Aorta (tissue), 5 donors: ENCODE results near the gene MEDAG. TPM values are rescaled to one million over a fixed set of nuclear protein-coding genes. Genes with fewer than 3 reads are reported as not detected.

ENCODE experiments used
- ATAC-seq: fragments of 200-7000 bp; cut with Tn5 transposase; one replicate; pipeline ENCODE4 v1.9.1; 2022; ENCODE audit warnings: moderate library complexity; ENCODE audit not compliant: low FRiP score
- DNase-seq, 2 donors: peaks; one replicate each; pipeline ENCODE4 v3.0.0-alpha.2; 2020
- H3K27ac ChIP-seq, 2 donors: one replicate each; pipeline ENCODE4 v1.5.1; 2013; ENCODE audit warnings: low read length in 2 of 2, mild to moderate bottlenecking in 2 of 2, moderate library complexity in 2 of 2, control low read depth in 1 of 2, inconsistent platforms in 1 of 2, low read depth in 1 of 2
- H3K27me3 ChIP-seq, 2 donors: one replicate each; pipeline ENCODE4 v1.6.1; 2013; ENCODE audit warnings: control low read depth in 1 of 2, low read length in 1 of 2, mild to moderate bottlenecking in 1 of 2, moderate library complexity in 1 of 2; ENCODE audit not compliant: insufficient read depth in 2 of 2, control insufficient read depth in 1 of 2
- H3K36me3 ChIP-seq, 2 donors: one replicate each; pipeline ENCODE4 v1.6.1; 2013; ENCODE audit warnings: control low read depth in 1 of 2, low read length in 1 of 2, mild to moderate bottlenecking in 1 of 2; ENCODE audit not compliant: insufficient read depth in 2 of 2, control insufficient read depth in 1 of 2
- H3K4me1 ChIP-seq, 2 donors: one replicate each; pipeline ENCODE4 v1.6.1; 2013; ENCODE audit warnings: low read length in 2 of 2, control low read depth in 1 of 2, mild to moderate bottlenecking in 1 of 2, moderate library complexity in 1 of 2; ENCODE audit not compliant: insufficient read depth in 2 of 2, control insufficient read depth in 1 of 2
- H3K4me3 ChIP-seq, 2 donors: one replicate each; pipeline ENCODE4 v1.5.1; 2013; ENCODE audit warnings: low read length in 2 of 2, control low read depth in 1 of 2, mild to moderate bottlenecking in 1 of 2
- H3K9me3 ChIP-seq: one replicate; pipeline ENCODE4 v1.6.1; 2013; ENCODE audit warnings: mild to moderate bottlenecking, low read length; ENCODE audit not compliant: control insufficient read depth
- WGBS, 2 donors: extraction: QIAGEN DNeasy Blood & Tissue Kit; methylation state at CpG; one replicate each; pipeline ENCODE4 v1.1.7; 2013; 5-methylcytosine and 5-hydroxymethylcytosine counted together
- intact Hi-C, 2 donors: fragments of 100-400 bp; cut with DNase I; formaldehyde crosslinking; loops; one replicate each; pipeline versions ENCODE4 v1.14.2 to v1.15.0; 2022
- polyA plus RNA-seq, 2 donors: library from polyadenylated mRNA; stranded (reverse); fragments of 200-250 nt; gene quantifications; one replicate each; pipeline ENCODE4 v1.2.3, GENCODE V29; 2013
- total RNA-seq, 2 donors: library from RNA; stranded (reverse); fragmentation: NEBNext Ultra II Directional; extraction: Animal tissue kit (Norgen Biotek cat#: 25700); gene quantifications; one replicate each; pipeline ENCODE4 v1.2.1, GENCODE V29; 2021
- donor health status: healthy with polysubstance abuse.
- donor health status: Bipolar disorder and iron deficiency.
- donor health status: DM: no; HTN: no; CAD: no.
- donor health status: DM: no; HTN: no; CAD: no.
- donor health status: DM: yes; HTN: yes; CAD: no.

The MEDAG gene
- total and polyA plus RNA-seq, 4 donors = 60.2 to 188 (median 155) TPM

DNA sequence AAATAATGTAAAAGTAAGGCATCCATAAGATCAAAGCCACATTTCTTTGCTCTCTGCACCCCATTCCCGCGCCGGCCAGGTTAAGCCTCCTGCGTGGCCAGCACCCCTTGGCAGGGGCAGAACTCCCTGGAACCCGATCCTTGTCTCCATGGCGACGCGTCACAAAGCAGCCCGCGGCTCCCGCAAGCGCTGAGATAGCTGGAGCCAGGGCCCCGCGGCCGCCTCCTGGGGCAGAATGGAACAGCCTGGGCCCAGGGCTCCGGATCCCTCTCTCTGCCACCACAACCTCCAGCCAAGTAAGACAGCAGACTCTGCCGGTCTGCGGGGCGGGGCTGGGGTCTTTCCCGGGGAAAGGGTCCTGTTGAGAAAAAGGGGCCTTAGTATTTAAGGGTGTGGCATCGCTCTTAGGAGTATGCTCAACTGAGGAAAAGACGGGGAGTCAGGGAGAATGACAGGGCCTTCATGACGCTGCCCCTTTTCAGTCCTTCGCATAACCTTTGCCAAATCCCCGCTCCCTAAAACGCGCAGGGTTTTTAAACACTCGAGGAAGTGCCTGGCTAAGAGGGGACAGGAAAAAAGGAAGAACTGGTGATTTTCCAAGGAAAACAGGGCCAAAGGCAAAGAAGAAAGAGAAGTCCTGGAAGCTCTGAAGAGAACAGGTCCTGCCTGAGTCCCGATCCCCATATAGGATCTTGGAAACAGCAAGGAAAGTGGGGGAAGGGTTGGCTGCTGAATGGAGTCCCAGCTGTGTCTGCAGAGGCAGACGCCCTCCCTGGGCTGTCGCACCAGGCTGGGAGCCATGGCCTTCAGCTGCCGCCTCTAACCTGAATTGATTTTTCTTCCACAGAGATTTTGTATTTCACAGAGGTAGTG lies 26.6 kb downstream of the MEDAG start, which contains the start of gene TEX26:
Gene TEX26 (plus strand): TSS at position 176 of the 873 bp plus-strand sequence. CDS start 60 bp downstream, at position 236.
- Histone ChIP-seq H3K27me3 (no peaks in the 10 kb centered on the region), H3K4me1 (no peaks in the 10 kb centered on the region), H3K4me3 (no peak within 1 kb of the TSS), H3K27ac (no peak within 1 kb of the TSS), H3K9me3 (no peaks in the 10 kb centered on the region), H3K36me3 (no peaks in the 10 kb centered on the region)
- peak; percentile 63 to 82 for DNase-seq
- ATAC-seq = peak; percentile 60
- intact Hi-C loops = no loop called here
- 11 to 13% methylated on average over 32 of the region's 32 CpGs for WGBS, 2 donors

DNA sequence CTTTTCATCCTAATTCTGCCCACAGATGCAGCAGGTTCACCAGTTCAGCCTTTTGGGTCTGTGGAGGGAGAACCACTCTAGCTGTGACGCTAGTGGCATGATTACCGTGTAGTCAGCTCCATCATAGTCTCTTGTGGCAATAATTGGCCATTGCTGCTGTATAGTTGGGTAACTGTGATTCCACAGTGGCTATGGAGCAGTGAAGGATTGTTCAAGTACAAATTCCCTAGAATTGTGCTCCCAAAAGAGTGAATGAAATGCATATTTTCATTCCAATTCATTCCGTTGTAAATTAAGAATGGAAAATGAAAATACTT lies 27.2 kb downstream of the MEDAG start:
- peaks cover 1% of the 10 kb centered on the region for H3K9me3 ChIP-seq
- H3K4me3 ChIP-seq = no peak overlapping the region
- intact Hi-C loops = no loop called here
- DNase-seq = no peak
- no peak for ATAC-seq
- 77 to 81% methylated on average over 3 of the region's 3 CpGs for WGBS, 2 donors
- no peaks in the 10 kb centered on the region for H3K36me3 ChIP-seq
- H3K27ac ChIP-seq = no peak overlapping the region
- no peaks in the 10 kb centered on the region for H3K4me1 ChIP-seq
- H3K27me3 ChIP-seq = no peaks in the 10 kb centered on the region

DNA sequence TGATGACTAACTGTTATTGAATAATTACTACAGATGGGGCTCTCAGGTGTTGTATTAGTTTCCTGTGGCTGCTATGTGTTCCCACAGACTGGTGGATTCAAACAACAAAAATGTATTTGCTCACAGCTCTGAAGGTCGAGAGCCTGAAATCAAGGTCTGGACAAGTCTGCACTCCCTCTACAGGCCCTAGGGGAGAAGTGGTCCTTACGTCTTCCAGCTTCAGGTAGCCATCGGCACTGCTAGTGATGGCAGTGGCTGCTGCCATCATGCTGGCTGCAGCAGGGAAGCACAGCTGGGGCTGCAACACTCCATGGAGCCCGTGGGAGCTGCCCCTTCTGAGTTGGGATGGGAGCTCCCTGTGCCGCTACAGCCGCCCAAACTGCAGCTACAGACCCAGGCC lies 28.3 kb downstream of the MEDAG start:
- no peaks in the 10 kb centered on the region for H3K36me3 ChIP-seq
- H3K27me3 ChIP-seq = no peaks in the 10 kb centered on the region
- H3K9me3 ChIP-seq = peaks cover 2% of the 10 kb centered on the region
- DNase-seq = no peak
- no peak for ATAC-seq
- H3K4me3 ChIP-seq = no peak overlapping the region
- intact Hi-C loops = no loop called here
- no peaks in the 10 kb centered on the region for H3K4me1 ChIP-seq
- WGBS, 2 donors = 81 to 87% methylated on average over 6 of the region's 6 CpGs
- no peak overlapping the region for H3K27ac ChIP-seq

DNA sequence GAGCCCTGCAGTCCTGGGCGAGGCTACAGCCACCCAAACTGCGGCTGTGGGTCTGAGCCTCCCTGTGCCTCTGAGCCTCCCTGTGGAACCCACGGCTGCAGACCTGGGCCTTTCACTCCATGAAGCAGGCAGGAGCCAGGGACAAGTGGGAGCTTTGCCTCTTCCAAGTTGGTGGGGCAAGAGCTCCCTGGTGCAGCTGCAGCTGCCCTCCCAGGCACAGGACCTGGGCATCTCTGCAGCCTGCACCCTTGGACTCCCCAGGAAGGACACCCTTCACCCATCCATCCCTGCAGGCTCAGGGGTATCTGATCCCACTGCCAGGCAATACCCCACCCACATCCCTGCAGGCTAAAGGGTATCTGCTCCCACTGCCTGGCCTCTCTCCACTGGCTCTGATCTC lies 28.7 kb downstream of the MEDAG start:
- DNase-seq (no peak), ATAC-seq (no peak)
- intact Hi-C loops = no loop called here
- Histone ChIP-seq H3K4me3 (no peak overlapping the region), H3K27me3 (no peaks in the 10 kb centered on the region), H3K9me3 (peaks cover 2% of the 10 kb centered on the region), H3K27ac (no peak overlapping the region), H3K36me3 (no peaks in the 10 kb centered on the region), H3K4me1 (no peaks in the 10 kb centered on the region)
- WGBS, 2 donors = 91 to 97% methylated on average over 3 of the region's 3 CpGs

DNA sequence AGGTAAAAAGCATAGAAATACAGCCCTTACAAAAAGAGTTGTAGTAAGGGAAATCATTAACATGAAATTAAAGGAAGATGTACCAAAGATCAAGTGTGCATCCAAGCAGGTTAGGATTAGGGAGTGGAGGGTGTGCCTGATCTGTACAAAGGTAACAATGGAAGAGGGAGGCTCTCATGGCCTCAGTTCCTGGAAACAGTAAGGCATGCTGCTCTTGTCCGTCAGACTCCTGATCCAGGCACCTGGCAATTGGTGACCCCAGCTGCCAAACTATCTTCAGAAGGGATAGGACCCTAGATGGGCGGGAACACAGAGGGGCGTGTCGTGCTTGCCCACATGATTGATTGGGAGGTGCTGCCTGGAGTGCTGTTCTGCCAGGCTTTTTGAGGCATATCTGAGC lies 30.9 kb downstream of the MEDAG start:
- Histone ChIP-seq H3K27me3 (no peaks in the 10 kb centered on the region), H3K27ac (no peak overlapping the region), H3K4me3 (no peak overlapping the region), H3K4me1 (no peaks in the 10 kb centered on the region), H3K9me3 (peaks cover 2% of the 10 kb centered on the region), H3K36me3 (no peaks in the 10 kb centered on the region)
- ATAC-seq = no peak
- intact Hi-C loops = no loop called here
- no peak for DNase-seq
- WGBS, 2 donors = 84 to 90% methylated on average over 4 of the region's 4 CpGs

DNA sequence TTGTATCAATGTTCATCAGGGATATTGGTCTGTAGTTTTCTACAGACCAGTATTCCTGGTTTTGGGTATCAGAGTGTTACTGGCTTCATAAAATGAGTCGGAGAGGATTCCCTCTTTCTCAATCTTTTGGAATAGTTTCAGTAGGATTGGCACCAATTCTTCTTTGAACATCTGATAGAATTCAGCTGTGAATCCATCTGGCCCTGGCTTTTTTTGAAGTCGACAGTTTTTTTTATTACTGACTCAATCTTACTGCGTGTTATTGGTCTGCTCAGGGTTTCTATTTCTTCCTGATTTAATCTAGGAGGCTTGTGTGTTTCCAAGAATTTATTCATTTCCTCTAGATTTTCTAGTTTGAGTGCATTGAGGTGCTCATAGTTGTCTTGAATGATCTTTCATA lies 37.8 kb downstream of the MEDAG start:
- intact Hi-C loops = no loop called here
- ATAC-seq (no peak), DNase-seq (no peak)
- H3K4me1 ChIP-seq = no peaks in the 10 kb centered on the region
- no peak overlapping the region for H3K4me3 ChIP-seq
- no peak overlapping the region for H3K27ac ChIP-seq
- no peaks in the 10 kb centered on the region for H3K9me3 ChIP-seq
- no peaks in the 10 kb centered on the region for H3K36me3 ChIP-seq
- WGBS, 2 donors = 91 to 93% methylated on average over 3 of the region's 3 CpGs
- H3K27me3 ChIP-seq = no peaks in the 10 kb centered on the region

DNA sequence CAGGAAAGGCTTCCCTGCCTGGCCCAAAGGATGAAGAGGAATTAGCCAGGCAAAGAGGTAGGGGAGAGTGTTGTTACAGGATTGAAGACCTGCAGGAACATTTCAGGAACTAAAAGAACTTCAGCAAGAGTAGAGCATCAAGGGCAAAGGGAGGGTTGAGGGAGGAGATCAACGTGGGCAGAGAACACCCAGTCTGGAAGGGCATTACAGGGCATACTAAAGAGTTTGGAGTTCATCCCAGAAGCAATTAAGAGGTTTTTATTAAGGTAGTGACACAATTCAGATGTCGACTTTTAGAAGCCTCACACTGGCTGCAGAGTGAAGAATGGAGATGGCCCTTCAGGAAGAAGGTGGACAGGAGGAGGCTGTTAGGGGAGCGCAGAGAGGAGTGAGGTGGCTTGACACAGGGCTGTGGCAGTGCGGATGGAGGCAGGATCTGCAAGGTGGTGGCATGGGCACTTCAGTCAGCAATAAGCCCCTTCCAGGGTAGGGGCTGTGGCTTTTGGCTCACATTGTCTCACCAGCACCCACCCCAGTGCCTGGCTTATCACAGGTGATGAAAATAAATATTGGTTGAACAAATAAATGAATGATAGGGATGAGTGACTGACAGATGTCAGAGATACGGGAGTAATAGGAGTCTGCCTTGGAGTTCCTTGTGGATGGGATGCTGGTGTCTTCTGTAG lies 51.3 kb downstream of the MEDAG start:
- DNase-seq = no peak
- H3K4me3 ChIP-seq = no peak overlapping the region
- H3K27me3 ChIP-seq = no peaks in the 10 kb centered on the region
- no peaks in the 10 kb centered on the region for H3K36me3 ChIP-seq
- no peaks in the 10 kb centered on the region for H3K9me3 ChIP-seq
- H3K27ac ChIP-seq = no peak overlapping the region
- H3K4me1 ChIP-seq = no peaks in the 10 kb centered on the region
- 73 to 77% methylated on average over 5 of the region's 5 CpGs for WGBS, 2 donors
- no peak for ATAC-seq
- intact Hi-C loops = no loop called here

DNA sequence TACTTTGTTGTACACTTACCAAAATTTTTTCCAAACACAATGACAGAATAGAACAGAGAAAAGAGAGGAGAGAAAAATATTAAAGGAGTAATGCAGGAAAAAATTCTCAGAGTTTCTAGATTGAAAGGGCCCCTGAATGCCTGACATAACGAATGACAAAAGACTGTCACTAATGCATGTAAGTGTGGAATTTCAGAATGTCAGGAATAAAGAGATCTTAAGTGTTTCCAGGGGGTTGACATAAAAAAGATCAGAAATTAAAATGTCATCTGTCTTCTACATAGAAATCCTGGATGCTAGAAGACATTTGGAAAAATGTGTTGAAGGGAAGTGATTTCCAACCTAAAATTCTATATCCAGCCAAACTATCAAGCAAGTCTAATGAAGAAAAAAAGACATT lies 53.6 kb downstream of the MEDAG start:
- no peak for ATAC-seq
- no peaks in the 10 kb centered on the region for H3K9me3 ChIP-seq
- no peaks in the 10 kb centered on the region for H3K36me3 ChIP-seq
- intact Hi-C loops = no loop called here
- H3K4me1 ChIP-seq = no peaks in the 10 kb centered on the region
- H3K27ac ChIP-seq = no peak overlapping the region
- DNase-seq = no peak
- 76 to 85% methylated on average over 1 of the region's 1 CpG for WGBS, 2 donors
- no peak overlapping the region for H3K4me3 ChIP-seq
- no peaks in the 10 kb centered on the region for H3K27me3 ChIP-seq

DNA sequence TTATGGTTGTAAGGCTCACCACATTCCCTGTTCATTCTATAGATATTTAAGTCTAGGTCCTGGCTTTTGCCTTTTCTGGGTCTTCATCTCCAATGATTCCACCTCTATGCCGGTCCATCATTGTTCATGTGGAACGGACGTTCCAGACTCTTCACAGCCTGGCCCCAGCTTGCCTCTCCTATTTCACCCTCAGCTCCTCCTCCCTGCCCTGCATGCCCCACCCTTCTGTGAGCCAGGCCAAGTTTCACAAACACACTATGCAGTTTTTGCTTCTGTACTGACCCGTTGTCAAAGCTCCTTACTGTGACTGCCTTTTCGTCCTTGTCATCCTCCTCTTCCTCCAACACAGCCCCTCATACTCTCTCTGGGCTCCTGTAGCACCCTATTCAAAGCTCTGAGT lies 57.7 kb downstream of the MEDAG start:
- Histone ChIP-seq H3K27ac (no peak overlapping the region), H3K36me3 (peaks cover 0 to 2% of the 10 kb centered on the region in 2 donors), H3K4me1 (no peaks in the 10 kb centered on the region), H3K9me3 (no peaks in the 10 kb centered on the region), H3K4me3 (no peak overlapping the region), H3K27me3 (no peaks in the 10 kb centered on the region)
- DNase-seq (peak in 1 of 2 donors; percentile 55), ATAC-seq (no peak)
- 23 to 30% methylated on average over 5 of the region's 5 CpGs for WGBS, 2 donors
- intact Hi-C loops = no loop called here
